ENCODE measurements around the gene COL19A1.

DNA sequence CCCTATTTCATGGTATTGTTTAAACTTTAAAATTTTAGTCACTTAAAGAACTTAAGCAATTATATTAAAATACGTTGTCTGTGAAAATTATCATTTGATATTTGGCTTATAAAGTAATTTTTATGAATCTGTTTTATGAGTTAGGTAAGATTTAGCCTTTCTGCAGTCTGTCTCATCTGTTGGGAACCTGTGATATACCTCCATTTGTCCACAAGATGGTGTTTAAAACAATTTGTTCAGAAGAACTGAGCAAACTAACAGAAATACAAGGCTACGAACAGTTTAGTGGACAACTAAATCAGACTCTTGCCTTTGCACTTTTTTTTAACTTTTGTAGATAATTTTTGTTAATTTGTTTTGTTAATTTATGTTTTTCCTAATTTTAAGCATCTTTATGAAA, 344.1 kb downstream of the COL19A1 start:
- TF ChIP-seq TCF12 (IDR thresholded peaks at IDR 0.05; ENCODE audit: low read depth) (no peak), TEAD4 (IDR thresholded peaks at IDR 0.05) (no peak), FOXM1 (IDR thresholded peaks at IDR 0.05; ENCODE audit: borderline replicate concordance, low read depth) (no peak), EP300 (IDR thresholded peaks at IDR 0.05; ENCODE audit: borderline replicate concordance) (no peak), TAF1 (IDR thresholded peaks at IDR 0.05; ENCODE audit: low read depth) (no peak), CEBPB (IDR thresholded peaks at IDR 0.05) (no peak), CREB1 (IDR thresholded peaks at IDR 0.05; ENCODE audit: low read depth) (no peak), EGR1 (IDR thresholded peaks at IDR 0.05) (no peak), RAD21 (IDR thresholded peaks at IDR 0.05; ENCODE audit: low read depth) (no peak; the same call in 1 of the 2 replicates), ZBTB7A (IDR thresholded peaks at IDR 0.05; ENCODE audit: low read depth) (no peak), NFIC (IDR thresholded peaks at IDR 0.05) (no peak)
- TF ChIP-seq, protein P1, sequence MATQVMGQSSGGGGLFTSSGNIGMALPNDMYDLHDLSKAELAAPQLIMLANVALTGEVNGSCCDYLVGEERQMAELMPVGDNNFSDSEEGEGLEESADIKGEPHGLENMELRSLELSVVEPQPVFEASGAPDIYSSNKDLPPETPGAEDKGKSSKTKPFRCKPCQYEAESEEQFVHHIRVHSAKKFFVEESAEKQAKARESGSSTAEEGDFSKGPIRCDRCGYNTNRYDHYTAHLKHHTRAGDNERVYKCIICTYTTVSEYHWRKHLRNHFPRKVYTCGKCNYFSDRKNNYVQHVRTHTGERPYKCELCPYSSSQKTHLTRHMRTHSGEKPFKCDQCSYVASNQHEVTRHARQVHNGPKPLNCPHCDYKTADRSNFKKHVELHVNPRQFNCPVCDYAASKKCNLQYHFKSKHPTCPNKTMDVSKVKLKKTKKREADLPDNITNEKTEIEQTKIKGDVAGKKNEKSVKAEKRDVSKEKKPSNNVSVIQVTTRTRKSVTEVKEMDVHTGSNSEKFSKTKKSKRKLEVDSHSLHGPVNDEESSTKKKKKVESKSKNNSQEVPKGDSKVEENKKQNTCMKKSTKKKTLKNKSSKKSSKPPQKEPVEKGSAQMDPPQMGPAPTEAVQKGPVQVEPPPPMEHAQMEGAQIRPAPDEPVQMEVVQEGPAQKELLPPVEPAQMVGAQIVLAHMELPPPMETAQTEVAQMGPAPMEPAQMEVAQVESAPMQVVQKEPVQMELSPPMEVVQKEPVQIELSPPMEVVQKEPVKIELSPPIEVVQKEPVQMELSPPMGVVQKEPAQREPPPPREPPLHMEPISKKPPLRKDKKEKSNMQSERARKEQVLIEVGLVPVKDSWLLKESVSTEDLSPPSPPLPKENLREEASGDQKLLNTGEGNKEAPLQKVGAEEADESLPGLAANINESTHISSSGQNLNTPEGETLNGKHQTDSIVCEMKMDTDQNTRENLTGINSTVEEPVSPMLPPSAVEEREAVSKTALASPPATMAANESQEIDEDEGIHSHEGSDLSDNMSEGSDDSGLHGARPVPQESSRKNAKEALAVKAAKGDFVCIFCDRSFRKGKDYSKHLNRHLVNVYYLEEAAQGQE (IDR thresholded peaks at IDR 0.05; ENCODE audit: low read depth), result no peak
- TF ChIP-seq, protein P2, sequence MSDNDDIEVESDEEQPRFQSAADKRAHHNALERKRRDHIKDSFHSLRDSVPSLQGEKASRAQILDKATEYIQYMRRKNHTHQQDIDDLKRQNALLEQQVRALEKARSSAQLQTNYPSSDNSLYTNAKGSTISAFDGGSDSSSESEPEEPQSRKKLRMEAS (IDR thresholded peaks at IDR 0.05), result no peak
- TF ChIP-seq, protein P3, sequence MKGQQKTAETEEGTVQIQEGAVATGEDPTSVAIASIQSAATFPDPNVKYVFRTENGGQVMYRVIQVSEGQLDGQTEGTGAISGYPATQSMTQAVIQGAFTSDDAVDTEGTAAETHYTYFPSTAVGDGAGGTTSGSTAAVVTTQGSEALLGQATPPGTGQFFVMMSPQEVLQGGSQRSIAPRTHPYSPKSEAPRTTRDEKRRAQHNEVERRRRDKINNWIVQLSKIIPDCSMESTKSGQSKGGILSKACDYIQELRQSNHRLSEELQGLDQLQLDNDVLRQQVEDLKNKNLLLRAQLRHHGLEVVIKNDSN (IDR thresholded peaks at IDR 0.05), result no peak

Measured in Ishikawa (cell line).